Inferior parietal cortex (tissue), 1 donor: ENCODE results near the gene MAPKBP1.

Experiments
- DNase-seq: peaks from one replicate; pipeline ENCODE4 v3.0.0-alpha.2; 2016; ENCODE audit errors: extremely low spot score

Gene MAPKBP1

DNA sequence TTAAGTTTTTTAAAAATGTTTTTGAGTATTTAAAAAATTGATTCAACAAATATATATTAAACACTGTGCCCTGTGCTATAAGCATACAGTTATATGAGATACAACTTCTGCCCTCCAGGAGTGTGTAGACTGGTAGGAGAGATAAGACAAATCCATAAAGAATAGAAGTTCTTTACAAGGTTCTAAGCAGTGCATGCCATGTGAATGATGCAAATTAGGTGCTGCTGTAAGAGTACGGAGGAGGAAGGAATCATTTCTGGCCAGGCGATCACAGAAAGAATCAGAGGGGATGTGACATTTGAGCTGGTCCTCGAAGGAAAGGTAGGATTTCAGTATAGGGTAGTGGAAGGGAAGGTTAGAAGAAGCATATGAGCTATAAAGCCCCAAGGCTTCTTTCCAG is 14.0 kb downstream of the MAPKBP1 start:
- DNase-seq, result no peak

DNA sequence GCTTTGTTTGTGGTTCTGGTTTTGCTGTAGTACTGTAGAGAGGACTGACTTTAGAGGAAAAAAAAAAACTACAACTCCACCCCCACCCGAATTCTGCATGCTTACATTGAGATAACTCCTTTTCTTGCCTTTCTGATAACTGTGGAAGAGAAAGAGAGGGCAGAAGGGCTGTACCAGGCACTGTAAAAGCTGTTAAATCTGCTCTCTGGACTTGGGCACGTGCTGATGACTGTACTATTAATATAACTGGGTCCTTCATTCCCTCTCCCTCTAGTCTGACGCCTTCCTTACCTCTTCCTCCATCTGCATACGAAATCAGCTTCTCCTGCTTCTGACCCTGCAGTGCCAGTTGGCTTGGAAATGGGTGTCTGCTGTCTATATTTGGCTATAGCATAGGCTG is 15.0 kb downstream of the MAPKBP1 start:
- DNase-seq, result no peak

DNA sequence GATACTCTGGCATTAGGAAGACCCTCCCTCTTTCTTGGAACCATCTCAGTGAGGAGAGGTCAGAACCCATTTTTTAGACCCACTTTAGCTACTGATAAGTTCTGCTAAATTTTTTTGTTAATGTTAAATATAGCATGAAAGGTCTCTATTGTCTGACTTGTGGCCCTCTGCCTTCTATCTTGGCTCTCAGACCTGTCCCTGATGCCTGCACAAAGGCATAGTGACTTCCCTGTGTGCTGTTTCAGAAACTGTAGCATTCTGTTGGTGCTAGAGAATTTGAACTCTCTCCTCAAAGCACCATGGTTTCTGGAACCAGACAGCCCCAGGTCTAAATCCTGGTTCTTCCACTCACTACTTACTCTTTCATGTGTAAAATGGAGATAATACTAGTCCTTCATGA is 15.4 kb downstream of the MAPKBP1 start:
- DNase-seq, result no peak

DNA sequence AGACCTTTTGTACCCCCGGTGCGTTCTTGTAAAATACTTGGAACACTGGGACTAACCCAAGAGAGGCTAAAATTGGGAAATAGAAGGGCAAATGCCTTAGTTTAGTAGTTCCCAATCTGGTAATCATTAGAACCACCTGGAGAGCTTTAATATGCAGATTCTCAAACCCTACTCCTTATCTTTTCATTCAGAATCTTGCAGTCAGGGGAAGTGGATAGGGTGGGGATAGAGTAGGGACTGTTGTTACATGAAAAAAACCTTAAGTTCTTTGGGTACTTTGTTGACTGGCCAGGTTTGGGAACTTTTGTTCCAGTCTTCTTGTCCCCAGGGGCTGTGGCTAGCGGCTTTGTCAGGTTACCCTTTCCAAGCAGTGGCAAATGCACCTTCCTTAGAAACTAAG is 15.9 kb downstream of the MAPKBP1 start:
- no peak for DNase-seq

DNA sequence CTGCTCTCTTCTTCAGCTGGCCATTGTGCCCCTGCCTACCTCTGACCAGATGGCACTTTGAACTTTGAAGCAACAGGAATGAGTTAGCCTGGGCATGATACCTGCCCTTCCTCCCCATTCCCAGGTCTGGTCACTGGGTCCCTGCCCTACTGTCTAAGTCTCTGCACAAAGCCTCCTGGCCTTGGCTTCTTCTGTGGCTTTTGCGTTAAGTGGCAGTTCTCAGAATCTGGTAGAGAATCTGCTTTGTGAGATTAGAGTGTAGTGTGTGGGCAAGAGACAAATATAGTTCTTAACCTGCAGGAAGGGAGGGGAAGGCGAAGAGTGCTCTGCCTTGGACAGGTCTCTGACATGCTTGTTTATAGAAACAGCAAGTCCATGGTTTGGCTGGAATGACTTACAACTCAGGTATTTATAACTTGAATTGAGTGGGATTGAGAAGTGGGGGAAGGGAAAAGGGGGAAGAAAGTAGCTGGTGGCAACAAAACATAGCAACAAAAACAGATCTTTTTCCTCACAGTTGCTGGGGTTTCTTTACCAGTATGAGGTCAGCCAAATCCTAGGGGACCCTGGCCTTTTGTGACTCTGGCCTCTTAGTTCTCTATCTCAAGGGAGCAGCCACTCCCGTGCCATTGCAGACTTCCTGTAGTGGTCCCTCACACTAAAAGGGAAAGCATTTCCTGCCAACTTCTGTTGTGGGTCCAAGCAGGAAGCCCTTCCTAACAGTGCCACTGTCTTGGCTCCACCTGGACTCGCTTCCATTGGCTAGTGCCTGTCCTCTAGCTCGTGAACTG is 16.7 kb downstream of the MAPKBP1 start:
- DNase-seq, result no peak

DNA sequence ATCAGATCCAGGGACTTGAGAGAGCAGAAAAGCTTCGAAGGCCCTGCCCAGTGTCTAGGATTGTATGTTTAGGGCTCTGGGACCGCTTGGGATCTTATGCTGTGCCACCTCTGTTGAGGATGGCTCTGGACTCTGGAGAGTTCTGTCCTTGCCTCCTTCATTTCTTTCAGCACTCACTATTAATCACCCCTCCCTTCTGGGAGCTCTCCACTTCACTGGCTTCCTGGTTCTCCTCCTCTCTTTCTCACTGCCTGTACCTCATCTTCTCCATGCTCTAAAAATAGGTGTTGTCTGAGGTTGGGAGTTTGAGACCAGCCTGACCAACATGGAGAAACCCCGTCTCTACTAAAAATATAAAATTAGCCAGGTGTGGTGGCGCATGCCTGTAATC is 17.3 kb downstream of the MAPKBP1 start:
- no peak for DNase-seq

DNA sequence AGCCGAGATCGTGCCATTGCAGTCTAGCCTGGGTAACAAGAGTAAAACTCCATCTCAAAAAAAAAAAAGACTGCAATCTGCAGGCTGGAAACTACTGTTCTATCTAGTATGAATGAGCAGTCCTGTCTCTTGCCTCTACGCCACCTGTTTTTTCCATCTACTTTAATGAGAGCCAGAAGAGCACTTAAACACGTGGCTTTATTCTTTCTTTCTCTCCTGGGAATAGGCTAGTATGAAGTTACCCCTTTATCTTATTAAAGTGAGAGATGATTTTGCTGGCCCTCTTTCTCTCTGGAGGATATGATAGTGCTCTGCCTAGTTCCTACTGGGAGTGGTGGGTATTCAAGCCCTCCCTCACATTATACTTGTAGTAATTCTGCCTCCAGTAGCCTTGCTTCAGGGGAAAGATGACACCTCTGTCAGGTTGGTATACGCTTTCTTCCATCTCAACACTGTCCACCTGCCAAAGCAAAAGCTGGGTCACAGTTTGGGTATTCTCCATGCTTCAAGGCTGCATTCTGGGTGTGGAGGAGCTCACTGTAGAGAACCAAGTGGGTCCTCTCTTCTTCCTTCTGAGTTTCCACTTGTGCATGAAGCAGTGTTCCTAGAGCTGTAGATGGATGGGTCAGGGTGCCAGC is 17.8 kb downstream of the MAPKBP1 start:
- no peak for DNase-seq

DNA sequence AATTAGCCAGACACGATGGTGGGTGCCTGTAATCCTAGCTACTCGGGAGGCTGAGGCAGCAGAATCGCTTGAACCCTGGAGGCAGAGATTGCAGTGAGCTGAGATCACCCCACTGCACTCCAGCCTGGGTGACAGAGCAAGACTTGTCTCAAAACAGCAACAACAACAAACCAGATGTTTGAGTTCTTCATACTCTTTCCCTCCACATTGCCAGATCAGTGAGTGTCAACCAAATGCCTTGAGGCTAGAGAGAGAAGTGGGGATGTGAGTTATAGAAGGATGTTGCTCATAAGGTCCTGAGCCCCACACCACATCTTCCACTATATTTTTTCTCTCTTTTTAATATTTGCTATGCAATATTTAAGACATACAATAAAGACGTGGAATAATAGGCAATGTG is 19.8 kb downstream of the MAPKBP1 start:
- no peak for DNase-seq

DNA sequence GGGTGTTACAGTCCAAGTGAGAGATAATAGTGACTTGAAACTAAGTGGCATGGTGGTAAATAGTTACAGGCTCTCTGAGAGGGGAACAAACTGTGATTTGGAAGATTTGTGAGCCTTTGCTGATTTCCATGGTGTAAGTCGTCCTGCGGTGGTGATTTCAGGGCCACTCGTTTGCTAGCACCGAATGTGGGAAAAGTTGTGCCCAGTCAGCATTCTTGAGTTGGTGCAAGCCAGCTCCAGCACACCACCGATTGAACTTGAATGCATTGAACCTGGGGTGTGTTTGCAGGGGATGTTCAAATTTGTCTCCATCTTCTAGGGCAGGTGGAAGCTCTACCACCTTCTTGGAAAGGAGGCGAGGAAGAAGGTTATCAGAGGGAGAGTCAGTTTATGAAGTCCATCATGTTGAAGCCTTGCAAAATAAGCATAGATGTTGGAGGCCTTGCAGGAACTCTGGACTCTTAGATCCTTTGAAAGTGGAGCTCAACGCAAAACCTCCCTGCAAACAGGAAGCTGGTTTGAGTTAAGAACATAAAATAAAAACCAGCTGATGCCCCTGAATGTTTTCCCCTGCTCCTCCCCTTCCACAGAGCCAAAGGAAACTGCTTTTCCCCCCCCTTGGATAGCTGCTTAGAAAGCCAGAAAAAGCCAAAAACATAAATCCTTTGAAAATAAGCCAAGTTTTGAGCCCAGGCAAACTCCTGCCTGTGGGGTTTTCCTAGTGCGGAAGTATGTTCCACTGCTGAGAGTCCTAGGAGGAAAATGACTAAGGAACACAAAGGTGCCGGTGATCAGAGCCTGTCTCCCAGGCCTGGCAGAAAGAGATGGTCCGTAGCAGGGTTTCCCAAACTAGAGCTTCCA is 21.9 kb downstream of the MAPKBP1 start:
- DNase-seq, result no peak

DNA sequence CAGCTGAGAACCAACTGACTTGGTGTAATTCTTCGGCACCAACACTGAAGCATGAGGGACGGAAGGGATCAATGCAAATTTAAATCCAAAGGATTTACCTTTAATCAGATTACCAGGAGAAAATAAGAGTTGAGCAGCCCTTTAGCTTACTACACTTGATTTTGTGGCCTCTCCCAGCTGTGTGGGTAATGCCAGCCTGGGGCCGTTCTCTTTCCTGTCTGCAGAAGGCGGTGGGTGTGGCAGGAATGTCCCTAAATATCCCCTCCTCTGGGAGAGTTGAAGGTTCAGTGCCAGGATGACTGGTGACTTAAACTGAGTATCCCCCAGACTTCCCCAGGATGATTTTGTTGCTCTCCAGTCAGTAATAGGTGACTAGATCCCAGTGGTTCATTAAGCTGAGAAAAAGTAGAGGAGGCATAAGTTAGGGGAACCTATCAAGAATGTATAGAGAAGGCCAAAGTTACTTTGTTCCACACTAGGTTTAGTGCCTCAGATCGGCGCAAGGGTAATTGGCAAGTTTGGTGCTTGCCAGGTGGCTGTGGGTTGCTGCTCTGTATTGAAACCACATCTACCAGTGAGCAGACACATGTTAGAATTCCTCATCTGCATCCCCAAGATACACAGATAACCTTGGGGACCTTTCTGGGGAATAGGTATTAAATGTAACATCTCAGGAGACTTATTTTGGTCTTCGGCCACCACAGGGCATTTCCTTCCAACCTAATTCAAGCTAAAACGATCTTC is 23.1 kb downstream of the MAPKBP1 start:
- no peak for DNase-seq

DNA sequence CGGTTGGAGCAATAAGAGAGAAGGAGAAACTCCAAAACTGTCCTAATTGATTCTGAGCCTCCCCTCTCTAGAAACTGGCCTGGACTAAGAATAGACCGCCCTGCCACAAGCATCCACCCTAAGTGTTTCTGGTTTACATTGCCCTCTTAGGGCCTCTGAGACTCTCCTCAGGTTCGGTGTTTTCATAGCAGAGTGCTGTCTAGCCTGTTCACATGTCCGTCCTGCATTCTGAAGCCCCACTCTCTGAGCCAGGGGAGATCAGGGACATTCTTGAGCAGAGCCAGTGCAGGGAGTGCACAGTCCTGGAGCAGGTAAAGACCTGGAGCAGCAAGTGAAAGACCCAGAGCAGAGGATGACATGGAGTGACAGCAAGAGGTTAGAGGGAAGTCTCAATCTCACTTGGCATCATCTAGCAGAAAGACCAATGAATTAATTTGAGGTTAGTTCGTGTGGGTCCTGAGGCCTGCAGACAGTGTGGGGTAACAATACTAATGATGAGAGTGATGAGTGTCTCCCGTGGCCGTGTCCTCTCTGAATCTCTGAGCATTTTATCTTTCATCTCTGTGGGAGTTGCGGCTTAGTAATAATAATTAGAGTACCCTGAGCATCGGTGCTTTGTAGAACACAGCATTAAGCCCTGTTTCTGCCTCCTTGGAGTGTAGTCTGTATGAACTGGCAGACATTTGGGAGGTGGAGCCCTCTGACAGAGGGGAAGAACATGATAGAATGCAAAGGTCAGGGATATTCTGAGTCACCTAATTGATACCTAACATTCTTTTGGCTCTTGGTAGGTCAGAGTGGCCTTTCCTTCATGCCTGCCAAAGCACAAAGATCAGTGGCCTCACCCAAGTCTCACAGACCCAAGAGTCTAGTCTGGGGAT is 24.6 kb downstream of the MAPKBP1 start:
- DNase-seq, result no peak

DNA sequence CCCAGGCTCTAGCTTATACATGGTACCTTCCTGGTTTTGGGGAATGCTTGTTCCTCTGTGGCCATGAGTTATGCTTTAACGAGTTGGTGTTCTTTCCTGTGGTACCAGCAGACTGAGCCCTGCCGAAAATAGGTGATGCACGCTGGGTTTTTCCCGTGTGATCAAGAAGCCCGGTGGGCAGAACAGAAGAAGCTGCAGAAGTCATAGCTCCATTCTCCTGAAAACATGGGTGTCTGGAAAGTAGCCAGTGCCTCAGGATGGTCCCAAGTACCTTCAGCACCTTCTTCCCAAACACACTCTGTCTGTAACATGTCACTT is 25.2 kb downstream of the MAPKBP1 start:
- no peak for DNase-seq

DNA sequence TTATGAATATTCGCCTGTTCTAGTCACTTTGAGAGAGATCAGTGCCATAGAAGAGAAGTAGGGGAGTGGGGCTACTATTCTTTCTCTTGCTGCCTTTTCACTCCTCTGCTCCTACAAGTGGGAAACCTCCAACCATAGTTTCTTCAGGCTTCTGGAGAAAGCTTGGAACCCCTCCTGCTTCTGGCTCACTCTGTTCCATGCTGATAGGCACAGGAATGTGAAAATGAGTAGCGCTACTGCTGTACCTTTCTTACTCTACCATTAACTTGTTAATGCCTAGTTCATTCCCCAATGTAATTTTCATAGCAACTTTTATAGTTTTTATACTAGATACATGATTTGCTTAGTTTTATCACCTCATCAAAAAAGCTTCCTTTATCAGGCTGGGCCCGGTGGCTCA is 26.9 kb downstream of the MAPKBP1 start:
- DNase-seq, result no peak

DNA sequence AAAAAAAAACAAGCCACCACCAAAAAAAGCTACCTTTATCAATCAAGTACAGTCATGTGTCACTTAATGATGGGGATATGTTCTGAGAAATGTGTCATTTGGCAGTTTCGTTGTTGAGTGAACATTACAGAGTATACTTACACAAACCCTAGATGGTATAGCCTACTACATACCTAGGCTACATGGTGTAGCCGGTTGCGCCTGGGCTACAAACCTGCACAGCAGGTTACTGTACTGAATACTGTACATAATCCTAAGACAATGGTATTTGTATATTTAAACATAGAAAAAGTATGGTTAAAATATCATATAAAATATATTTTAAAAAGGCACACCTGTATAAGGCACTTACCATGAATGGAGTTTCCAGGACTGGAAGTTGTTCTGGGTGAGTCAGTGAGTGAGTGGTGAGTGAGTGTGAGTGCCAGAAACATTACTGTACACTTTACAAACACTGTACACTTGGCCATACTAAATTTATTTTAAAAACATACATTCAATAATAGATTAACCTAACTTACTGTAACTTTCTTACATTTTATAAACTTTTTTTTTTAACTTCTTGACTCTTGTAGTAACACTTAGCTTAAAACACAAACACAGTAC is 27.7 kb downstream of the MAPKBP1 start:
- no peak for DNase-seq

DNA sequence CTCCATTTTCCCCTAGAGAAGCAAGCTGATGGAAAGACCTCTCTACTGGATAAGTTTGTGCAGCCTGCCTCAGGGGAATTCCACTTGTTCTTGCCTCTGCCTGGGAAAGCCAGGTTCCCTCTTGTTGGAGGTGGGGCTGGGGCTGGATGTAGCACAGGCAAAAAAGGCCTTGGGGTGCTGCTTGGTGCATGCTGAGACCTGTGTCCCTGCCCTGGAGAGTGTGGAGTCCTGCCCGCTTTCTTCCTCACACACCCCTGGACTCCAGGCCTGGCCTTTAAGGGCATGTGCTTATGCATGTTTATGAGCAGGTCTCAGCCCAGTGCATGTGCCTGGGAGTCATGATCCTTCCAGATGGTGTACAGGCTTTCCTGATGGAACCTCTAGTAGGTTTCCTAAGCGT is 30.1 kb downstream of the MAPKBP1 start:
- no peak for DNase-seq

DNA sequence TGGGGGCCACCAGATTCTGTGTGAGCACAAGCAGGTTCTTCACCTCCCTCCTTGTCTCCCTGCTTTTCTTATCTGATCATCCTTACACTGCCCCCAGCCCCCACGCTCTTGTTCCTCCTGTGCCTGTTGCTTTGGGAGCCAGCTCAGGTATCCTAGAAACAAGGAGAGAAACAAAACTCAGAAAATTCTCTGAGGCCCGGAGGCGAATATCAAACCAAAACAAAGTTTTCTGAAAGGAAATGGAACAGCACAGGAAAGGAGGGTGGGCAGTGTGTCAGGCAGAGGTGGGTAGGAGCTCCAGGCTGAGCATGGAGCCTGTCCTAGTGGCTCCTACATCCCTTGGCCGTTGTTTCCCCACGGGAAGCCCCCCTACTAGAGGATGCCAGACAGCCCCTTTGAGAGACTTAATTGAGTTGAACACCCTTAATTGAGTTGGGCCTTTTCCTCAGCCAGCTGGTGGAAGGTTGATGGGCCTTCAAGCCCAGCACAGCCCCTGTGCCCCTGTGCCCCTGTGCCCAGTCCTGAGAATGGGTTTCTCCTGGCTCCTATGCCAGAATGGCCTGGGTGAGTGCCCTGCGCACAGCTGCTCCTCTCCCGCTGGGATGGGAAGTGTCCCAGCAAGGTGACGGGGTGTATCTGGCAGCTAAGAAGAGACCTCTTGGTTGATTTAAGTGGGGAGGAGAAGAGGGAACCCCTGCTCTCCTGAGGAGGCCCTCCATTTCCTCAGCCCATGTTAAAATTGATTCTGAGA is 30.8 kb downstream of the MAPKBP1 start:
- no peak for DNase-seq

DNA sequence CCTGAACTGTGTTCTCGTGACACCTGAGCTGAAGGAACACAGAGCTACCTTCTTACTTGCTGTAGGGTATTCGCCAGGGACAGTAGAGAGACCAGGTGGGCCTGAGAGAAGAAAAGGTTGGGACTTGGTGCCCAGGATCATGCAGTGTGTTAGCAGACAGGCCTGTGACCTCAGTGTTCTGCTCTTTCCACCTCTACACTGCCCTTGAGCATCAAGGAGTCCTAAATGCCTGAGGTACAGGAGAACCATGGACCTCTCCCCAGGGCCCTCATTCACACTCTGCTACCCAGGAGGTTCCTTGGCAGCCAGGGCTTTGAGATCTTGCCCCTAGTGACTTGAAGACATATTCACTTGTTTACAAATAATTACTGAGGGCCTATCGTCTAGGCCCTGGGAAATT is 31.4 kb downstream of the MAPKBP1 start:
- no peak for DNase-seq

DNA sequence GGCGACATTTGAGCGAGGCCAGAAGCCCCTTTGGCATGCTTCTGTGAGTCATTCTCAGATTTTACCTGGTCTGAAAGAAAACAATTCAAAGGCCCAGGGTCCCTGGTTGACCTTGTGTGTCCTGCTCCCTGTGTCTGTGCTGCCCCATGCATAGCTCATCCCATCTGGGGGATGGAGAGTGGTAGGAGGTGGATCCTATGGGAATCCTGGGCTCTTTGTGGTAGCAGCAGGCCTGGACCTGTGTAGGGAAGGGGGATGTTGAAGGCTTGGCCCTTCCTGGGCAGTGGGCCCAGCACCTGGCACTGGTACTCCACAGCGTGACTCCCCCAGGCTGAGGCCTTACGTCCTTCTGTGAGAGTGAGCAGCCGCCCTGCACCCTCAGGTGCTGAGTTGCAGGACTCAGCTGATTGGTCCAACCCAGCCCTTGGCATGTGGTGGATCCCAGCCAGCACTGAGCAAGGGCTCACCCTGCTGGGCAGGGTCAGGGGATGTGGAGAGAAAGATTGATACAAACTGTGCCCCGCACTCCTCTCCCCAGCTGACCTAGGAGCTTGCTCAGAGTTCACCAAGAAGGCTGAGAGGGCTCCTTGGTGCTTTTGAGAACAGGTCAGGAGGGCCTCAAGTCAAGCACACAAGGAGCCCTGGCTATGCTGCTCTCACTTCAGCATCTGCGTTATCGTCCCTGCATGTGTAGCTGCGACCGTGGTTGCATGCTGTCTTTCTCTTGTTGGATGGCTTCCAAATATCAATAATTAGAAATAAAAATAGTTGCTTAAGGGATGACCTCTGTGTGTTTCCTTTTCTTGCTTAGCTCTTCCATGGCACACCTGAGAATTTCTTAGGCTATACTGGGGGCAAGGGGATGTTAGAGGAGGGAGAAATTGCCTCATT is 32.3 kb downstream of the MAPKBP1 start:
- no peak for DNase-seq

DNA sequence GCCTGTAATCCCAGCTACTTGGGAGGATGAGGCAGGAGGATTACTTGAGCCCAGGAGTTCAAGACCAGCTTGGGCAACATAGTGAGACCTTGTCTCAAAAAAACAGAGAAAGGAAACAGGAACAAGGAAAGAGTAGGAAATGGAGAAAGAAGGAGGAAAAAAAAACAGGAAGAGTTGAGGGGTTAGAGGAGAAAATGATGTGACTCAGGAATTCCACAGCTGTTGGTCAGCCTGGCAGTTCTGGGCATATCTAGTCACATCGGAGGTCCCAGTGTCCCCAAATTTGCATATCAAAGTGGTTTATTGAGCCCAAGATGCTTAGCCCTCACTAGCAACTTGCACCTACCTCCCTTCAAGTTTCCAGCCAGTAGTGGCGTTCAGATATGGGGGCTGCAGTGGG is 34.8 kb downstream of the MAPKBP1 start:
- no peak for DNase-seq
